ENCODE data around the gene TCERG1.
"Not testable (repeated sequence)": the region's sequence is repeated elsewhere in the genome, so short reads cannot be mapped to it uniquely, and the experiment has no call there.

The TCERG1 gene

DNA sequence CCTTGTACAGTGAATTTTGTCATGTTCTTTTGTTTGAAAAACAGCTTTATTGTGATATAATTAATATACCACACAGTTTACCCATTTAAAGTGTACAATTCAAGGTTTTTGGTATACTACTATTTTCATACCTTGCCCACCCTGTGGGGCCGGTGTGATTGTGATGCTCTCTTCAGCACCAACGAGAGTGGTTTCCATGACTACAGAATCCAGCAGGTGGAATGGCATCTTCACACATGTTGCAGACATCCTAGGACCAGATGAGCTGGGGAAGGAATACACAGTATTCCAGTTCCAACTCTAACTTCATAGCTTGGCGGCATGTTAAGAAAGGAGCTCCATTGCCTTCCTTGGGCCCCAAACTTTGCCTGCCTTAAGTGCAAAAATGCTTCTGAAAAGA, 76.6 kb downstream of the TCERG1 start:
- no peak for DNase-seq

GRCh38 chr5:146527785-146528184, 80.7 kb downstream of the TCERG1 start:
- no peak for DNase-seq

GRCh38 chr5:146528236-146528635, 81.1 kb downstream of the TCERG1 start:
- no peak for DNase-seq

DNA sequence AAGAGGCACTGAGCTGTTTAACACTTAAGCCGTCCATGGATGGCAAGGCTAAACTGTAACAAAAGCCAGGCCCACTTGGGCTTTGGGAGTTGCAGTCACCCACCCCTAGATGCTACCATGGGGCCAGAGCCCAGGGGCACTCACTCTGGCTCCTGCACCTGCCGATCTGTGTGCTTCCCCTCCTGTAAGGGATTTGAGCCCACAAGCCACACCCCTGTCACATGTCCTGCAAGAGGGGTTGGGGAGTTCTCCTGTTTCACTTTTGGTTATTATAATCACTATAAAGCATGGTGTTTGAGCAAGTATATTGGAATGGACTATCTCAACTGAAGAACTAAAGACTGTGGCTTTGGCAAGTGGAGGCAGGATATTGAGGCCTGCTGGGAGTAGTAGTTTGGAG, 82.9 kb downstream of the TCERG1 start:
- no peak for DNase-seq

GRCh38 chr5:146533260-146533857, 86.2 kb downstream of the TCERG1 start:
- DNase-seq, result peak; percentile 54

DNA sequence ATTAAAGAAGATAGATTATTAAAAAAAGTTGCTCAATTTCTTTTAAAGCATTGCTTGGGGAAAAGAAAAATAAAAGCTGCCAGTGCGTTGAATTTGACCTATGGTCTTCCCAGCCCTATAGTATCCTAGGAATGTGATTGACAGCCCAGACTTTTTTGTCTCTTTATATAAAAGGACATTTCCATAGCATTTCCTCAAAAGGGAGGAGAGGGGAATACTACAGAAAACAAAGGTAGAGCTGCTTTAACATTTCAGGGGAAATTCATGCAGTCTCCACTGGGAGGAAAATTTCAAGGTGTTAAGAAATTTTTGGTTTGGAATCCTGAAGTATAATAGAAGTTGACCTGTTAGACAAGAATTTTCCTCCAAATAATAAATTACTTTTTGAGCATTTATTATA, 86.7 kb downstream of the TCERG1 start:
- DNase-seq, result no peak

GRCh38 chr5:146538432-146538831, 91.3 kb downstream of the TCERG1 start:
- no peak for DNase-seq

DNA sequence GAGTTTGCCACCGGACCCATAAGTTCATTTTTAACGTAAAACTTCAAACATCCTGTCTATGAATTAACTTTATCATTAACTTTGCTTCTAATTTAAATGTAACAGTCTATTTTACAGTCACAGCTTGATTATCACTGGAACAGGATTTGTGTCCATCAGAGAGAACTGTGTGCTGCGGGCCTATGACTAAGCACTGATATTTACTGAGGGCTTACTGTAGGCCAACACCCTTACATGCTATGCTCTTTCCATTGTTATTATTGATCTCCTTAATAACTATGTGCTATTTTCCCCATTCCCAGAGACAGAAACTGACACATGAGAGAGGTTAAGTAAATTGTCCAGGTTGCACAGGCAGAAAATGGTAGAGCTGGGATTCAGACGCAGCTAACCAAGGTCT, 92.8 kb downstream of the TCERG1 start:
- no peak for DNase-seq

- no peak for DNase-seq
Observed at GRCh38 chr5:146540414-146540813, 93.3 kb downstream of the TCERG1 start.

DNA sequence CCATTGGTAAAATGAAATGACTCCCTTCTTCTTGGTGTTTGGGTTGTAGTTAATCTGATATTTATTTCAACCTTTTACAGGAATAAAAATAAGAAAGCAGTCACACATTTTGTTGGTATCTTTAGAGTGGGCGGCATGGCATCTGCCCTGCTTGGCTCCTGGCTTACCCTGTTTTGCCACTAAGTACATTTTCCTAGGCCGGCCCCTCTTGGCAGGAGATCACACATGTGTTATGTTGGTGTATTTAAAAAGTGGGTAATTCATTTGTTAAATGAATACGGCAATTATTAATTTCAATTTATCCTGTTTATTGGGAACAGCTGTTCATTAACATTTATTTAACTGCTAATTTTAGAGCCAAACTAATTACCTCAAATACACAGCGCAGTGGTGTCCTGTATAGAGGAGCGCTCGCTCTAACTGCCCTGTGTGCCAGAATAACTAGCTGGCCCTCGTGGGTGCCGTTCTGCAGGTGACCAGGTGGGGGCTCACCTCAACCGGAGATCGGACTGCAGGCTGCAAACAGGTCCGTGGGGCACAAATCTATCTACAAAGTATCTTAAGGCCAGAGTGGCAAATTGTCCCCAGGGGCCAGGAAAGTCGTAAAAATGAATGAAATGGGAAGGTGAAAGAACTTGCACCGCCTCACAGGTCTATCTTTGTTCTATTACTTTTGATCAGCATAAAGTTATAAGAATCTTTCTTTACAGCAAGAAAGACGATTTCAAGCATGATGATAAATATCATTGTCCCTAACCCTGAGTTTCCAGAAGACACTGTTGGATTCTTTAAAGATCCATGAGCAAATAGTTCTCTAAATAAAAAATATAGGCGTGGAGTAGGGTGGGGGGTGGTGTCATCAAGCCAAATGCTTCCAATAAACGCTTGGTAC, 95.1 kb downstream of the TCERG1 start:
- DNase-seq, result peak; percentile 34

GRCh38 chr5:146544232-146544631, 97.1 kb downstream of the TCERG1 start:
- no peak for DNase-seq

- DNase-seq, result no peak
Observed at GRCh38 chr5:146548781-146549449, 101.8 kb downstream of the TCERG1 start.

GRCh38 chr5:146549615-146550014, 102.5 kb downstream of the TCERG1 start:
- DNase-seq, result no peak

- DNase-seq, result no peak
Observed at GRCh38 chr5:146553446-146553845, 106.3 kb downstream of the TCERG1 start.

GRCh38 chr5:146556884-146557283, 109.8 kb downstream of the TCERG1 start:
- not testable (repeated sequence) for DNase-seq

DNA sequence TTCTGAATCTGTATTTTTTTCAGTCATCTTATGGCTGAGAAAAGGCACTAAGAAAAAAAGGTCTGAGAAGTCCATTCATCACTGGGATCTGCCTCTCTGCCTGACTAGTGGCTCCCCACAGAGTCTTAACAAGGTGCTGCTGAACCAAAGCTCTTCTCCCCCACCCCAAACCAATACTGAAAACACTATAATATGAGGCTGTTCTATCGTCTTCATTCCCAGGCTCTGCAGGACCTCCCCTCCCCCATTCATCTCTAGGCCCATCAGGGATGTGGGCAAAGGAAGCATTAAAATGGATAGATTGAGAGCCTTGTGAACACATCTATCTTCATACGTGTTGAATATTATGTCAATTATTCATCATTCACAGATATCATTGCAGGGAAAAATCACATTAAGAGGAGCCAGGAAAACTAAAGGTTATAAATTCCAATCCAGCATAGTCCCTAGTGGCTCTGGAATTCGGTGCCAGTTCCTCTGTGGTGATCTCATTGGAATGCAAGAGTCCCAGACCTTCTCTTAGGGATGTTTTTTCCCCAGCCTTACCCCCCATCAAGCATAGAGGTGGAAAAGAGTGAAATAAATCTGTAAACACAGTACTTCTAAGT, 113.2 kb downstream of the TCERG1 start:
- no peak for DNase-seq
